ENCODE data around the gene OR2B3.
"Not testable (repeated sequence)": the region's sequence is repeated elsewhere in the genome, so short reads cannot be mapped to it uniquely, and the experiment has no call there.

The OR2B3 gene

GRCh38 chr6:29087213-29087612 lies at the start of gene OR2B3:
TSS of gene OR2B3 (minus strand) at chr6:29087313. CDS start at chr6:29087248, 65 bp downstream.
- H3K27ac ChIP-seq, result no peak within 1 kb of the TSS
- TF ChIP-seq CTCF (conservative IDR thresholded peaks at IDR 0.05) (no peak), ZFX (IDR thresholded peaks at IDR 0.05) (no peak)

GRCh38 chr6:29131691-29132090 lies 44.6 kb upstream of the OR2B3 start:
- H3K27ac ChIP-seq, result no peak overlapping the region
- TF ChIP-seq CTCF (conservative IDR thresholded peaks at IDR 0.05), result no peak
- TF ChIP-seq ZFX (IDR thresholded peaks at IDR 0.05), result no peak

GRCh38 chr6:29130644-29131043 lies 43.5 kb upstream of the OR2B3 start:
- no peak for TF ChIP-seq ZFX (IDR thresholded peaks at IDR 0.05)
- no peak for TF ChIP-seq CTCF (conservative IDR thresholded peaks at IDR 0.05)

GRCh38 chr6:29129326-29130012 lies 42.4 kb upstream of the OR2B3 start:
- no peak for TF ChIP-seq ZFX (IDR thresholded peaks at IDR 0.05)
- no peak for TF ChIP-seq CTCF (conservative IDR thresholded peaks at IDR 0.05)
- no peak overlapping the region for H3K27ac ChIP-seq

More at GRCh38 chr6:29130644-29131043, 43.5 kb upstream of the OR2B3 start:
- H3K27ac ChIP-seq, result no peak overlapping the region

GRCh38 chr6:29114964-29115363 lies 27.9 kb upstream of the OR2B3 start:
- not testable (repeated sequence) for H3K27ac ChIP-seq

- no peak for TF ChIP-seq ZFX (IDR thresholded peaks at IDR 0.05)
- peak; percentile 14 for TF ChIP-seq CTCF (conservative IDR thresholded peaks at IDR 0.05)
- H3K27ac ChIP-seq, result no peak overlapping the region
These were observed 25.0 kb upstream of the OR2B3 start for GRCh38 chr6:29112135-29112534.

GRCh38 chr6:29107758-29108157 lies 20.6 kb upstream of the OR2B3 start, which contains the start of gene OR2J3:
TSS of gene OR2J3 (plus strand) at chr6:29108058. CDS start at chr6:29111891, 3,833 bp downstream.
- no peak within 1 kb of the TSS for H3K27ac ChIP-seq
- TF ChIP-seq CTCF (conservative IDR thresholded peaks at IDR 0.05) (no peak), ZFX (IDR thresholded peaks at IDR 0.05) (no peak)

GRCh38 chr6:29099190-29099589 lies 12.1 kb upstream of the OR2B3 start, which contains the start of gene OR2J1:
TSS of gene OR2J1 (plus strand) at chr6:29099490. CDS start at chr6:29100943, 1,453 bp downstream.
- no peak within 1 kb of the TSS for H3K27ac ChIP-seq
- TF ChIP-seq ZFX (IDR thresholded peaks at IDR 0.05) (no peak), CTCF (conservative IDR thresholded peaks at IDR 0.05) (no peak)
